ENCODE data around the gene SPATA2L. TPM values are rescaled to one million over a fixed set of nuclear protein-coding genes. Genes with fewer than 3 reads are reported as not detected.
"Not testable (repeated sequence)": the region's sequence is repeated elsewhere in the genome, so short reads cannot be mapped to it uniquely, and the experiment has no call there.

SPATA2L gene
- total RNA-seq, 4 donors from 2014 or later: 14.1 to 32.3 (median 21.5) TPM

DNA sequence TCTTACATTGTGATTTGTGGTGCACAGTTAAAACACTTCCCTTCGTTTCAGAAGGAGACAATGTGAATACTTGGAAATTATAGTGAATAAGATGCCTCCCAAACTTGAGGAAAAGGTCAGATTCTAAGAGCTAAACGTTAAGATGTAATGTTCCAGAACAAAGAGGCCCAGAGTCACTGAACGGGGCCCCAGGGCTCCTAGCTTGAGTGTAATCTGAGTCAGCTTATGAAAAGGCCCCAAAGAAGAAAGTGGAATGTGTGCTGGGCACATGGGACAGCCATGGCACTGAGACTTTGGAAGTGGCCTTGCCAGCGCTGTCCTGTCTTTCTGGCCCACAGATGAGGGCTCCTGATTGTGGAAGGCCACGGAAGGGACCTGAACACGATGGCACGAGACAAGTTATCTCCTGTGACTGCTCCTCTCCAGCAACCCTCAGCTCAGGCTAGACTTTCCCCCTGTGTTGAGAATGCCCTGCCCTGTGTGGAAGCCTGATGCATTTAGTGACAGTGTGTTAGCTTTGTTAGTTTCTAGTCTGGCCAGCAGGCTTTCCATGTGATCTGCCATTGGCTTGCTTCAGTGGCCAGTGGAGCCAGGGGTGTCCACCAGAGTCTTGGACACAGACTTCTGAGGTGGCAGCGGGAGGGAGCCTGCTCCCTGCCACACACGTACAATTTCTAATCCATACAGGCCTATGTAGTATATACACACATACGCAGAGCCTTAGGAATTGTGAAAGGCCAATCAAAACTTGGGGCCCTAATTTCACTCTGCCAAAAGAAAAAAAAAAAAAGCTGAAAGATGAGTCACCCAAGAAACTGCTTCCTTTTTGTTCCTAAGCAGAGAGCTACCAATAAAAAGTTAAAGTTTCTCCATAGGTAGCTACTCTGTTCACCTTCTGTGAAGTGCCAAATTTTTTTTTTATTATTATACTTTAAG, 30.7 kb downstream of the SPATA2L start:
- TF ChIP-seq EP300 (IDR thresholded peaks at IDR 0.05): no peak
- no peak for TF ChIP-seq POLR2A (IDR thresholded peaks at IDR 0.05)
- TF ChIP-seq CTCF (IDR thresholded peaks at IDR 0.05): no peak
- TF ChIP-seq POLR2AphosphoS5 (IDR thresholded peaks at IDR 0.05): no peak
- no peak for DNase-seq (ENCODE audit: low spot score in 2 of 2)
- no peaks in the 10 kb centered on the region for H3K4me1 ChIP-seq
- H3K9me3 ChIP-seq: no peaks in the 10 kb centered on the region
- H3K27me3 ChIP-seq: no peaks in the 10 kb centered on the region
- H3K36me3 ChIP-seq: no peaks in the 10 kb centered on the region
- WGBS: 77% methylated on average over 10 of the region's 10 CpGs
- no peak overlapping the region for H3K4me3 ChIP-seq
- H3K27ac ChIP-seq: no peak overlapping the region

- Histone ChIP-seq H3K27ac (no peak overlapping the region), H3K27me3 (no peaks in the 10 kb centered on the region), H3K9me3 (no peaks in the 10 kb centered on the region), H3K4me3 (no peak overlapping the region), H3K4me1 (no peaks in the 10 kb centered on the region), H3K36me3 (peaks cover 3% of the 10 kb centered on the region)
- no peak for DNase-seq (ENCODE audit: low spot score in 2 of 2)
- 100% methylated on average over 1 of the region's 13 CpGs for WGBS
- TF ChIP-seq EP300 (IDR thresholded peaks at IDR 0.05): no peak
- no peak for TF ChIP-seq CTCF (IDR thresholded peaks at IDR 0.05)
- no peak for TF ChIP-seq POLR2A (IDR thresholded peaks at IDR 0.05)
- no peak for TF ChIP-seq POLR2AphosphoS5 (IDR thresholded peaks at IDR 0.05)
Observed at GRCh38 chr16:89669755-89670154, 31.8 kb downstream of the SPATA2L start.

GRCh38 chr16:89668790-89669158, 32.7 kb downstream of the SPATA2L start:
- no peaks in the 10 kb centered on the region for H3K9me3 ChIP-seq
- 56% methylated on average over 5 of the region's 5 CpGs for WGBS
- H3K27ac ChIP-seq: no peak overlapping the region
- no peak overlapping the region for H3K4me3 ChIP-seq
- H3K36me3 ChIP-seq: peaks cover 4% of the 10 kb centered on the region
- no peaks in the 10 kb centered on the region for H3K4me1 ChIP-seq
- H3K27me3 ChIP-seq: no peaks in the 10 kb centered on the region
- DNase-seq (ENCODE audit: low spot score in 2 of 2): no peak
- TF ChIP-seq CTCF (IDR thresholded peaks at IDR 0.05): no peak

DNA sequence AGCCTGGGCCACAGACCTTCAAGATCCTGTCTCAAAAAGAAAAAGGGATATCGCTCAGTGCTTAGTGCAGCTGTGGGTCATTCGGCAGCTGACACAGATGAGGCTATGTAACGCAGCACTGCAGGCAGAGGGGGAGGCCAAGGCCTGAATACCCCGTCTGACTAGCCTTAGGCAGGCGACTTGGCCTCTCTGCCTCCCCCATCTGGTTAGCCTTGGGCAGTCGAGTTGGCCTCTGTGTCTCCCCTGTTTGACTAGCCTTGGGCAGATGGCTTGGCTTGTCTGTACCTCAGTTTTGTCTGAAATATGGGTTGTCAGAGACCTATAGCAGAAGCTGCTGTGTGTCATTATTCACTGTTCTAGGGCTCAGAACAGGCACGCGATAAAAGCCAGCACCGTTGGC, 33.9 kb downstream of the SPATA2L start:
- 95% methylated on average over 8 of the region's 9 CpGs for WGBS
- Histone ChIP-seq H3K27ac (no peak overlapping the region), H3K4me1 (no peaks in the 10 kb centered on the region), H3K9me3 (no peaks in the 10 kb centered on the region), H3K4me3 (no peak overlapping the region), H3K36me3 (peaks cover 8% of the 10 kb centered on the region), H3K27me3 (no peaks in the 10 kb centered on the region)
- TF ChIP-seq POLR2AphosphoS5 (IDR thresholded peaks at IDR 0.05): no peak
- no peak for TF ChIP-seq CTCF (IDR thresholded peaks at IDR 0.05)
- no peak for TF ChIP-seq POLR2A (IDR thresholded peaks at IDR 0.05)
- no peak for TF ChIP-seq EP300 (IDR thresholded peaks at IDR 0.05)
- no peak for DNase-seq (ENCODE audit: low spot score in 2 of 2)

DNA sequence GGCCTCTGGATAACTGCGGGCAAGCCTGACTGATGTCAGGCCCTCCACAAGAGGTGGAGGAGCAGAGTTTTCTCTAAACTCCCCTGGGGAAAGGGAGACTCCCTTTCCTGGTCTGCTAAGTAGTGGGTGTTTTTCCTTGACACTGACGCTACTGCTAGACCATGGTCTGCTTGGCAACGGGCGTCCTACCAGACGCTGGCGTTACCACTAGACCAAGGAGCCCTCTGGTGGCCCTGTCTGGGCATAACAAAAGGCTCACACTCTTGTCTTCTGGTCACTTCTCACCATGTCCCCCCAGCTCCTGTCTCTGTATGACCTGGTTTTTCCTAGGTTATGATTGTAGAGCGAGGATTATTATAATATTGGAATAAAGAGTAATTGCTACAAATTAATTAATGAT, 34.5 kb downstream of the SPATA2L start:
- not testable (repeated sequence) for H3K9me3 ChIP-seq; H3K4me3 ChIP-seq; H3K4me1 ChIP-seq; DNase-seq (ENCODE audit: low spot score in 2 of 2); H3K27ac ChIP-seq; H3K27me3 ChIP-seq
- 71% methylated on average over 7 of the region's 7 CpGs for WGBS
- H3K36me3 ChIP-seq: peaks cover 13% of the 10 kb centered on the region

- 63% methylated on average over 10 of the region's 11 CpGs for WGBS
Observed at GRCh38 chr16:89664238-89664637, 37.3 kb downstream of the SPATA2L start.

More at GRCh38 chr16:89664238-89664637, 37.3 kb downstream of the SPATA2L start:
- not testable (repeated sequence) for DNase-seq (ENCODE audit: low spot score in 2 of 2); H3K4me1 ChIP-seq; H3K9me3 ChIP-seq; H3K4me3 ChIP-seq; H3K27me3 ChIP-seq; H3K27ac ChIP-seq
- peaks cover 24% of the 10 kb centered on the region for H3K36me3 ChIP-seq
